Dermis microvascular lymphatic vessel endothelial cell (primary cell): ENCODE results near the gene SNRPF. TPM values are rescaled to one million over a fixed set of nuclear protein-coding genes. Genes with fewer than 3 reads are reported as not detected.
"Not testable (repeated sequence)": the region's sequence is repeated elsewhere in the genome, so short reads cannot be mapped to it uniquely, and the experiment has no call there.

Experiments used
- DNase-seq, 2 donors: peaks; one replicate each; pipeline versions ENCODE4 v3.0.0 to v3.0.0-alpha.2; 2010; ENCODE audit warnings: low read depth in 2 of 2
- total RNA-seq: library from RNA; depleted of rRNA; stranded (reverse); fragments of >200 nt; gene quantifications from 2 replicates; pipeline ENCODE4 v1.2.1, GENCODE V29; 2014

Gene SNRPF
- total RNA-seq = 13.3 and 24.5 TPM in 2 replicates

GRCh38 chr12:95858451-95859343 lies at the start of gene SNRPF:
Gene SNRPF (plus strand): TSS chr12:95858952. CDS start chr12:95859074, 122 bp downstream.
- peak; percentile 92 to 97 for DNase-seq

- DNase-seq = peak in 1 of 2 donors; percentile 29
Measured at GRCh38 chr12:95809000-95809680, 49.6 kb upstream of the SNRPF start.

GRCh38 chr12:95810411-95810810 lies 48.3 kb upstream of the SNRPF start:
- DNase-seq = no peak

GRCh38 chr12:95812155-95812554 lies 46.6 kb upstream of the SNRPF start:
- not testable (repeated sequence) for DNase-seq

- DNase-seq = peak; percentile 50 to 61
Measured at GRCh38 chr12:95815632-95816212, 43.0 kb upstream of the SNRPF start.

- DNase-seq = peak; percentile 64 to 72
Measured at GRCh38 chr12:95820096-95820703, 38.6 kb upstream of the SNRPF start.

- peak; percentile 9 to 70 for DNase-seq
Measured at GRCh38 chr12:95829395-95829794, 29.4 kb upstream of the SNRPF start.

- DNase-seq = no peak
Measured at GRCh38 chr12:95830335-95831089, 28.2 kb upstream of the SNRPF start.

- no peak for DNase-seq
Measured at GRCh38 chr12:95834572-95834971, 24.2 kb upstream of the SNRPF start.

- DNase-seq = peak in 1 of 2 donors; percentile 72
Measured at GRCh38 chr12:95836185-95836609, 22.6 kb upstream of the SNRPF start.

- peak in 1 of 2 donors; percentile 32 for DNase-seq
Measured at GRCh38 chr12:95836630-95837239, 22.0 kb upstream of the SNRPF start.

- DNase-seq = no peak
Measured at GRCh38 chr12:95837240-95838038, 21.3 kb upstream of the SNRPF start.

- DNase-seq = peak in 1 of 2 donors; percentile 48
Measured at GRCh38 chr12:95838125-95838524, 20.6 kb upstream of the SNRPF start.

GRCh38 chr12:95842426-95842825 lies 16.3 kb upstream of the SNRPF start:
- not testable (repeated sequence) for DNase-seq

- peak; percentile 52 to 69 for DNase-seq
Measured at GRCh38 chr12:95848575-95849388, 10.0 kb upstream of the SNRPF start.

GRCh38 chr12:95851606-95852005 lies 7.1 kb upstream of the SNRPF start:
- no peak for DNase-seq

- DNase-seq = no peak
Measured at GRCh38 chr12:95852133-95852532, 6.6 kb upstream of the SNRPF start.

- no peak for DNase-seq
Measured at GRCh38 chr12:95857156-95857555, 1.6 kb upstream of the SNRPF start.

- DNase-seq = no peak
Measured at GRCh38 chr12:95857799-95858198, 953 bp upstream of the SNRPF start.
